ENCODE measurements around the gene RFT1. TPM values are rescaled to one million over a fixed set of nuclear protein-coding genes. Genes with fewer than 3 reads are reported as not detected.

Gene RFT1
- total RNA-seq, 1 donor from 2014 or later, result 9.1 TPM

GRCh38 chr3:53122933-53123305 lies 7.3 kb downstream of the RFT1 start:
- DNase-seq, result no peak

GRCh38 chr3:53122255-53122932 lies 7.8 kb downstream of the RFT1 start:
- no peak for DNase-seq

DNA sequence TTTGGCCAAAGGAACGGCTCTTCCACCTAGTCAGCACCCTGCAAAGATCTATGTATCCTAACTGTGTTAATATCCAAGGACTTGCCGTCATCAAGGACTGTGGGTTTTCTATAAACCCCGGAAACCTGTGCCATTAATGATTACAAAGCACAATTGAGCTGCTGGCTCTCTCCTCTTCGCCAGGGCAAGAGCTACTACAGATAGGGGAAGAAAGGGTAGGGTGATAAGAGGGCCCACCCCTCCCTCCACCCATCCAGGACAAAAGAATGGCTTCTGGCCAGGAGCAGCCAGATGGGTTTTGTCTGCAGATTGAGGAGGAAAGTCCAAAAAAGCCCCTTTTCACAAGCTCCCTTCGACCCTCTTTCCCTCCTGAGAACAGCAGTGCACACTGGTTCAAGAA lies 9.9 kb downstream of the RFT1 start:
- no peak for DNase-seq

DNA sequence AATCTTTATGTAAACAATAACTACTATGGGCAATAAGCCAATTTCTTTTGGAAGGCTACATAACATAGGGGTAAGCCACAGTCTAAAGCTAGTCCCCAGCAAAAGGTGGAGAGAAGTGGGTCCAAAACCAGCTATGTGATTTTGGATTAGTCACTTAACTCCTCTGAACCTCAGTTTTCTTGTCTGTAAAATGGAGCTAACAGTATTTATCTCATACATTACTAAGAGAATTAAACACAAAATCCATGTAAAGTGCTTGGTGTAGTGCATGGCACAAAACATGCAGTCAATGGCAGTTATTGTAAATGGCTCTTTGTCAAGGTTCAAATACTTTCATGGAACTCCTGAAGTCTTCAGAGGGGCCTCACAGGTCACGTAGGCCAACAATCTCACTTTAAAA lies 13.3 kb downstream of the RFT1 start:
- DNase-seq, result no peak

DNA sequence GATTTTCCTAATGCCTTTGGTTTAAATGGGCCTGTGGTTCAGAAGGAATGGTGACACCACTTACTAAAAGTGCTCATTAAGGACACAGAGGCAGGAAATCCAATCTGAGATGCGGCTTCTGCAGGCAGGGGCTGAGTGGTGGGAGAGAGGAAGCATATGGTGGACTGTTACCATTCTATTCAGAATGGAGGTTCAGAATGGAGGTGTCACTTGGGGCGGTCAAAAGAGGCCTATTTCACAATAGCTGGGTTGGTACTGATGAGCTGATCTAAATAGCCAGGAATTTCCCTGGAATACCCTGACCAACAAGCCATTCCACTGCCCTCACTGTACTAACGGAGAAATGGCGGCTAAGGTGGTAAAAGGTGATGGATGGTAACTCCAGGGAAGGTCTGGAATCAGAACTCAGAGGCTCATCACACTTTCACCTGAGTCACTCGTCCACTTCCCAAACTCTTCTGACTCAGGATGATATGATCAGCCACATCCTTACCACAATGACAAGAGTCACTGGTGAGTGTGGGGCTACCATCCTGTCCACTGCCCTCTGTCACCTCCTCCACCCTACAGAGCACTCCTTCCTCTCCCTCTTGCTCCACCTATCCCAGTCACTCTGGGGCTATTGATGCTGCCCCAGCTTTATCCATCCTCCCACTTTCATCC lies 15.7 kb downstream of the RFT1 start:
- DNase-seq, result no peak

DNA sequence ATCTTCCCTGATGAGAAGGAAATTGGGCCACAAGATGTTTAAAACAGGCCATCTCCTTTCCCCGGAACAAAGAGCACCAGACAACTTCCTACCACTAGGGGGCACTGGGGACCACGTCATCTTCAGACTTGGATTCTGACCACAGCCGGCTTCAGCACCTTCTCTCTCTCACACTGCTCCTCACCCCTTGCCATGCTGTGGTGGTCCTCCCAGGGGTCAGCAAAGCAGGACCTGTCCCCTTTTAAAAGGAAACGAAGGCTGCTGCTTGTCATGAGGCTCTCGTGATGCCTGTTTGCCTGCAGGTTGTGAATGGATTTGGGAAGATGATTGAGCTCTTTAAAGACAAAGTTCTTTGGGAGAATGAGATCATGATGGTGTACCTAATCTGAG lies 16.2 kb downstream of the RFT1 start:
- DNase-seq, result peak; percentile 93

- peak; percentile 72 for DNase-seq
Measured at GRCh38 chr3:53113293-53114010, 16.8 kb downstream of the RFT1 start.

DNA sequence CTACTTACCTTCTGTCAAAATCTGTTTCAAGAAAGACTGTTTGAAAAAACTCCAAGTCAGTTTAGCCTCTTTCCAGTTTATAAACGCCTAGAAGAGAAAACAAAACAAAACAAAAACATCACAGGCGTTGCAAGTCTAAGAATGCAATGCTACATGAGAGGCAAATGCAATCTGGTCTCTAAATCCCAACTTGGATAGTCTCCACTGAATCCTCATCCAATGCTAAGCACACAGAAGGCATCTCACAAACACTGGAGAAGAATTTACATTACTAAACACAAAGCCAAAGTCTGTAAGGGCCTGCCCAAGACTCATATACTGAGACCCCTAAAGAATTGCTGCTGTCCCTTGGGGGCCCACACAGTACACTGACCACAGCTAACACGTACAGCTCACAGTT lies 18.4 kb downstream of the RFT1 start:
- DNase-seq, result peak; percentile 61

GRCh38 chr3:53109891-53110771 lies 20.1 kb downstream of the RFT1 start:
- DNase-seq, result peak; percentile 89

- no peak for DNase-seq
Measured at GRCh38 chr3:53109190-53109589, 21.0 kb downstream of the RFT1 start.

GRCh38 chr3:53104762-53105161 lies 25.5 kb downstream of the RFT1 start:
- no peak for DNase-seq

- no peak for DNase-seq
Measured at GRCh38 chr3:53103397-53104296, 26.6 kb downstream of the RFT1 start.

GRCh38 chr3:53102601-53103147 lies 27.6 kb downstream of the RFT1 start:
- no peak for DNase-seq

- DNase-seq, result no peak
Measured at GRCh38 chr3:53101956-53102355, 28.3 kb downstream of the RFT1 start.

DNA sequence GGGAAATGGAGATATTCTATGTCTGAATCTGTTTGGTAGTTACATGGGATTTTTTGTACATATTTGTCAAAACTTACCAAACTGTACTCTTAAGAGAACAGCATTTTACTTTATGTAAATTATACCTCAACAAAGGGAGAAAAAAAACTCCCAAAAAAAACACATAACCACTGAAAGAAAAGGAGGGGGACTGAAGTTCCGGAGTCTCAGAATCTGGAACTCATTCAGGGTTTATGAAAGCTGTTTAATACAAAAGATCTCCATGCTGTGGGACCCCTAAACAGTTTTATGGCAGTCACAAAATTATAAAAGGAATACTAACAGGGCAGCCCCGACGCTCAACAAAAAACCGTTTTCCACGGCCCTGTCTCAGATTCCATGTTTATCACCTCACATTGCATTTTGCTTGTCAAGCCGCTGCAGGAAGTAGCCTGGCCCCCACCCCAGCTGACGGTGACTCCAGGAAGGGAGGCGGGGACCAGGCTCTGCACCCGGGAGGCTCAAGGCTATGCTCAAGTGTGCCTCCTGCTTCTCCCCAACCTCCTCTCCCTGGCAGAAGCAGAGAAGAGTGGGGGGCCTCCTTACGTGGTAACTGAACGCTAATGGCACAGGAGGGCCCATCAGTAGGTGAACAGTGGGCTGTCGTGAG lies 29.3 kb downstream of the RFT1 start:
- no peak for DNase-seq

GRCh38 chr3:53097887-53098286 lies 32.3 kb downstream of the RFT1 start:
- DNase-seq, result no peak

- no peak for DNase-seq
Measured at GRCh38 chr3:53092942-53093341, 37.3 kb downstream of the RFT1 start.

DNA sequence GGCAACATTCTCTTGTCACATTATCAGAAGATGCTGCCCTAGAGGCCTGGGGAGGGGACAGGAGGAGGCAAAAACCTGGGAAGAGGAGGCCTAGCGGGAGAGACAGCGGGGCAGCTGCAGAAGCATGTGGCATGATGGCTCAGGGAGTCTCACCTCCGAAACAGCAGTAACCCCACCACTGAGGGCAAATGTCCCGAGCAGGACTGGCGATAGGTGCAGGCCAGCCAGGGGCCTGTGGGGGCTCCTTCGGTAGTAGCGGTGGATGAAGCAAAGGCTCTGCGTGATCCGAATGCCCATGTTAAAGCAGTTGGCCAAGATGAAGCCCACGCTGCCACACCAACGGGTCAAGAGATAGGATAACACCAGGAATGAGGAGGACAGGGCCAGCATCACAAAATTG lies 38.0 kb downstream of the RFT1 start:
- no peak for DNase-seq

DNA sequence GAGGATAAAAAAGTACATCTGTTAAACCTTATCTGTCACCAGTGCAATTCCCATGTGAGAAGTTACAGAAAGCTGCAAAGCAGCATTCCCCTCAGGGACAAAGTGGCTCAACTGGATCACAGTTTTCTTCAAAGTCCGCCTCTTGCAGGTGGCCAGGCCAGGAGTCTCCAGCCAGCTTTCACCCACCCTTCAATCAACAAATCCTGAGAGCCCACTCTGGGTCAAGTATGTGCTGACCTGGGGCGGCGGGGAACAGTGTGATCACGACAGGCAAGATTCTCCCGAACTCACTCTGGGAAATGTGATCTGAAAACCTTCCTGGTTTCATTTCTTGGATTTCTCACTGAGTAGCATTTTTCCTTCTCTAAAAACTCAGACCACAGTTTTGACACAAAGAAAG lies 39.2 kb downstream of the RFT1 start:
- DNase-seq, result no peak

- DNase-seq, result no peak
Measured at GRCh38 chr3:53089511-53089910, 40.7 kb downstream of the RFT1 start.

DNA sequence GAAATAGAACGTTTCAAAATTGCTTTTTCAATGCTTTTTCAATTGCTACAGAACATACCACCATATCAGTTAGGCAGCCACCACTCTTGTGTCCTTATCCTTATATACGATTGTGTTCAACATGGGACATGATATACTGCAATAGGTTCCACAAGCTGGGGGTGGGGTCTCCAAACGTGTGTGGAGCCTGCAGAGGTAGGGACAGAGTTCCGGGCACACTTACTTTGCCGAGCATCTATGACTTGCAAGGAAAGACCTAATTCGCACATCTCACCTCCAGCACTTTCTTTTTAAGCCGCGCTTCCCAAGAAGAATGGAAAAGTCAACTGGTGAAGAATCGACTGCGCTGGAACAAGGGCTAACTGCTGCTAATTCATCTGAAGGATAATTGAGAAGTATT lies 44.8 kb downstream of the RFT1 start:
- DNase-seq, result no peak

Measured in tongue (tissue), 2 donors.